ENCODE data around the gene CDCA5.

The CDCA5 gene, protein sequence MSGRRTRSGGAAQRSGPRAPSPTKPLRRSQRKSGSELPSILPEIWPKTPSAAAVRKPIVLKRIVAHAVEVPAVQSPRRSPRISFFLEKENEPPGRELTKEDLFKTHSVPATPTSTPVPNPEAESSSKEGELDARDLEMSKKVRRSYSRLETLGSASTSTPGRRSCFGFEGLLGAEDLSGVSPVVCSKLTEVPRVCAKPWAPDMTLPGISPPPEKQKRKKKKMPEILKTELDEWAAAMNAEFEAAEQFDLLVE

GRCh38 chr11:65083834-65084597 is at the start of gene CDCA5, which contains the start of gene ZFPL1:
CDCA5 (minus strand) TSS chr11:65084040; CDS start chr11:65083978, 62 bp downstream.
ZFPL1 (plus strand) TSS chr11:65084222; CDS start chr11:65084699, 477 bp downstream.
- peak; percentile 83 for FAIRE-seq

- no peak for FAIRE-seq
Observed at GRCh38 chr11:65132988-65133700, 49.3 kb upstream of the CDCA5 start.

DNA sequence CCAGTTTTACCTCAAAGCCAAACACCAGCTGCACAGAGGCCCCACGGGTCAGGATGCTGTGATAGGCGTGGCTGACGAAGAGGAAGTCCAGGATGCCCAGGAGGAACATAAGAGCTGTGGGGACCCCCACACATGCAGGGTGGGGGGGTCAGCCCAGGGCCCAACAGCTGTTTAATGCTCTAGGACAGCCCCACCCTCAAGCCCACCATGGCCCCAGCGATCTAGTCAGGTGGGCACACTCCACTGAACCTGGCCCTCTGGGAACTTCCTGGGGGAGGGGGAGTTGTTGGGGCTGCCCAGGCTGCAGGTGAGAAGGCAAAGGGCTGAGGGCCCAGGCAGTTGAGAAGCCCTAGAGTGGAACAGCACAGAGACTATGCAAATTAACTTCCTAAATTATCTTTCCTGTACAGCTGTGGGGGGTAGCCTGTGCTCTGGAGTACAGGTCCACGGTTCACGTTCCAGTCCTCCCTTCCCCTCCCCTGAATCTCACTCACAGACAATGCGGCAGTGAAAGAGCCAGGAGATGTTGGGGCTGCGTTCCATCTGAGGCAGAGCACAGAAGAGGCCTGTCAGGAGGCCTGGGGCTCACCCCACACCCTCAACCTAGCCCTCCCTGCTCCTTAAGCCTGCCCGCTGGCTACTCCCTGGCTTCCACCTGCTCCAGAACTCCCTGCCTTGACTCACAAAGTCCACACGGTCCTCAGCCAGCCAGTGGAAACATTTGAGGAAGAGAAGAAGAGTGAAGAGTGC is 48.6 kb upstream of the CDCA5 start:
- no peak for FAIRE-seq

- no peak for FAIRE-seq
Observed at GRCh38 chr11:65131895-65132237, 48.0 kb upstream of the CDCA5 start.

DNA sequence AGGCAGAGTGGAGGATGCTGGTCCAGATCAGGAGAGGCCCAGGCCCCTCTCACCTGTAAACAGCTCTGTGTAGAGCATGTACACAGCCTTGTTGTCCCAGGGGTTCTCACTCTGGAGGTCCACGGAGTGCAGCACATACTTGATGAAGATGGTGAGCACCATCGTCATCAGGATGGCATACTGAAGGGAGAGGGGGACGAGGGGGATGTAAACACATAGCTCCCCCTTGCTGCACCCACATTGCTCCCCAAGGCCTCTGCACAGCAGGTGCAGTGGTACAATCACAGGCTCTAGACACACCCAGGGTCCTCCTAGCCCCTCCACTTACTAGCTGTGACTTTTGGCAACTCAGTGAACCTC is 47.6 kb upstream of the CDCA5 start:
- FAIRE-seq, result no peak

DNA sequence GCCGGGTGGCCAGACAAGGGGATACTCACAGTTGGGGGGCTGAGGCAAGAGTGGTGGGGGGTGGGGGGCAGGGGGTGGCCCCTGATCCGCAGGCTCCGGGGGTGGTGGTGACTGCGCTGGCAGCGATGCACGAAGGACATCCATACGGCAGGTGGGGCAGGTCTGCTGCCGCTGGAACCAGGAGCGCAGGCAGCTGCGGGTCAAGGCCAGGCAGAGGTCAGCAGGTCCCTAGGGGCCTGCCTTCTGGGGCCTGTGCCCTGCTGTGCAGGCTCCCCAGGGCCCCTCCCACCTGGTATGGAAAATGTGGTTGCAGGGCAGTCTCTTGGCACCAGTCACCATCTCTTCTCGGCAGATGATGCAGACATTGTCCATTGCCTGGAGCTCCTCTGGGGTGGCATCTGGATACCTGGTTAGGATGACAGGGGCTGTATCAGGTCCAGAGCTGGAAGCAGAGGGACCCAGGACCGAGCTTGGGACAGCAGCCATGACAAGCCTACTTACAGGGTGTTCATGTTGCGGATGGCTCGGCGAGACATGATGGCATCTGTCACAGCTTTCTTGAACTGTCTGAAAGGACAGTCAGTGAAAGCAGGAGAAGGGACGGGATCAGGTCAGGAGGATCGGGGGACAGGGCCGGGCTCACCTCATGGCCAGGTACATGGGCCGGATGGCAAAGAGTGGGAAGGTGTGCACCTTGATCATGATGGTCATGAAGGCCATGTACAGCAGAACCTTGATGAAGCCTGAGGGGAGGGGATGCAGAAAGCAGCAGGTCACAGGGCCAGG is 47.0 kb upstream of the CDCA5 start:
- FAIRE-seq, result no peak

DNA sequence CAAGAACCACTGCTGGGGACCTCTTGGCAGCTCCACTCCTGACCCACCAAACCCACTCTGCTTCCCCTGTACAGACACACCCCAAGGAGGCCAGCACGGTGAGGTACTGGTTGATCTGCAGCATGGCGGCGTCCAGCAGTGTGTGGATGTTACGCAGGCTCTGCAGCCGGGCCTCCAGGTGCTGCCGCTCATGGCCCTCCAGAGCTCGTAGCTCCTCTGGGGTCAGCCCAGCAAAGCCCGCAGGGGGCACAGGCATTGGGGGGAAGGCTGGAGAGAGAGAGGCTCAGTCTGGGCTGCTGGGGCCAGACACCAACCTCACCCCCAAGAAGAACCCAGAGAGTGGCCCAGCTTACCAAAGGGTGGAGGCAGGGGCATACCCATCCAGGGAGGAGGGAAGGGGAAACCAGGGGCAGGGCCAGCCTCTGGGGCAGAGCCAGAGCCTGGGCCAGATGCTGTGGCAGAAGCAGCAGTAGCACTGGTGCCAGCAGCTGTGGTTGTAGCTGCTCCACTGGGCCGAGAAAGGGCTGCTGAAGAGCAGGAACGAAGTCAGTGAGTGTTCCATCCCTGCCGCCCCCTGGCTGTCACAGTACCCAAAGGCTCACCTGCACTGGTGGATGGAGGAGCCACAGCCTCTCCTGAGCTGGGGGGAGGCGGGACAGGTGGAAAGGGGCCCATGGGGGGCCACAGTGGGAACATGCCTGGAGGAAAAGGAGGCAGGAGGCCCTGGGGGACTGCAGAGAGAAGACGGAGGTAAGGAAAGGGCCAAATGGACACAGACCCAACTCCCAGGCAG is 46.0 kb upstream of the CDCA5 start:
- no peak for FAIRE-seq

DNA sequence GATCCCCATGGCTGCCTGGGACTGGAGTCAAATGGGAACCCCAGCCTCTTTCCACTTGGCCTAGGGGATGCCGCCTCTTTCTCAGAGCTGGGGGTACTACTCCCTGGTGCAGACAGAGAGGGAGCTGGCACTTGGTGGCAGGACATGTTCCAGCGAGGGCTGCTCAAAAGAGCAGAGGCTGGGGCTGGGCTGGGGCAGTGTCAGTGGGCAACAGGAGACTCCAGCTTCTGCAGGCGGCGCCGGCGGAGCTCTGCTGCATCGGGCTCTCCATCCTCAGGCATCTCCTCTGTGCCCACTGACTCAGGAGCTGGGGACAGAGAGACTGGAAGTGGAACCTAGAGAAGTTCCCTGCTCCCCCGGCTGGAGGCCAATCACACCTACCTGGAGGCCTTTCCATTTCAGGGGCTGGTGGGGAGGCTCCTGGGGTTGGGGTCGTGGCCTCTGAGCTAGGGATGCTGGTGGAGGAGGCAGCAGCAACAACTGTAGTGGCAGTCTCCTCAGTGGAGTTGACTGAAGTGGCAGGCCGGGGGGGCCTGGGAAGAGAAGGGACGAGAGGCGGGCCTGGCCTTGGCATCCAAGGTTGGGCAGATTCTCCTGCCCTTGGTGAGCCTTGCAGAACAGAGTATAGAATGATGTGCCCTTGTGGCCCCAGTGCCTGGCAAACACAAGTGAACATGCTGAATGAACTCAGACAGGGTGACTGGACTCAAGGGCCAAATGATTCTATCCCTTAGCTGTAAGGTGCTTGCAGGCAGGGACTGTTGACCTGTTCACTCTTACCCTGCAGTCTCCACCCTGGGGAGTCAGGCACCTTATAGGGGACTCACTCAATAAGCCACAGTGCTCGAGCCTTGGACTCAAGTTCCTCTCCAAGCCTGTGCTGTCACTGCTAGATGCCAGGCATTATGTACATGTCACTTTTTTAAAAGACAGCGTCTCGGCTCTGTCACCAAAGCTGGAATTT is 44.6 kb upstream of the CDCA5 start:
- no peak for FAIRE-seq

GRCh38 chr11:65127473-65128181 is 43.8 kb upstream of the CDCA5 start:
- FAIRE-seq, result no peak

- FAIRE-seq, result no peak
Observed at GRCh38 chr11:65126624-65127274, 42.9 kb upstream of the CDCA5 start.

DNA sequence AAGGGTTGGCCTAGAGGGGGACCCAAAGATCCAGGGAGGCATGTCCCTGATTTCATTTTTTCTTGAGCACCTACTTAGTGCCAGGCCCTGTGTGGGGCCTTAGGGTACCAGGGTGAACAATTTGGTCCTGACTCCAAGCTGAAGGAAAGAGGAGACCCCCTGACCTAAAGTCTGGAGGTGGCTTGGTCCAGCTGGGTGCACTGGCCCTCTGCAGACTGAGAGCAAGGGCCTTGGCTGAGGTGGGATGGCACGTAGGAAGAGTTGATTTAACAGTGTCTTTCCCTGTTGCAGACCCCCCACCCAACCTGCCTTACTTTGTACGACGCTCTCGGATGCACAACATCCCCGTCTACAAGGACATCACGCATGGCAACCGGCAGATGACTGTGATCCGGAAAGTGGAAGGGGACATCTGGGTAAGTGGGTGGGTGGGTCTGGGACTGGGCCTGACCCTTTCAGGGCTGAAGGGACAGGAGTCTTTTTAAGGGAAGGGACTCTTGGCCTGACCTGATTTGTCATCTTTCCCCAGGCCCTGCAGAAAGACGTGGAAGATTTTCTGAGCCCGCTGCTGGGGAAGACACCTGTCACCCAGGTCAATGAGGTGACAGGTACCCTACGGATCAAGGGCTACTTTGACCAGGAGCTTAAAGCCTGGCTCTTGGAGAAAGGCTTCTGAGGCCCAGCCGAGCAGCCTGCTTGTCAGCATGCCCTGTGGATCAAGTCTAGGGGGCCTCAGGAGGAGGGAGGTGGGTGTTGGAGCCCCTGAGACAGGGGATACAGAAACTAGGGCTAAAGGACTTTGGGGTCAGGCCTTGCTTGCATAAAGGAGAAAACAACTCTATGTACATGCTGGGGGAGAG is 41.6 kb upstream of the CDCA5 start:
- no peak for FAIRE-seq

- no peak for FAIRE-seq
Observed at GRCh38 chr11:65124480-65125196, 40.8 kb upstream of the CDCA5 start.

DNA sequence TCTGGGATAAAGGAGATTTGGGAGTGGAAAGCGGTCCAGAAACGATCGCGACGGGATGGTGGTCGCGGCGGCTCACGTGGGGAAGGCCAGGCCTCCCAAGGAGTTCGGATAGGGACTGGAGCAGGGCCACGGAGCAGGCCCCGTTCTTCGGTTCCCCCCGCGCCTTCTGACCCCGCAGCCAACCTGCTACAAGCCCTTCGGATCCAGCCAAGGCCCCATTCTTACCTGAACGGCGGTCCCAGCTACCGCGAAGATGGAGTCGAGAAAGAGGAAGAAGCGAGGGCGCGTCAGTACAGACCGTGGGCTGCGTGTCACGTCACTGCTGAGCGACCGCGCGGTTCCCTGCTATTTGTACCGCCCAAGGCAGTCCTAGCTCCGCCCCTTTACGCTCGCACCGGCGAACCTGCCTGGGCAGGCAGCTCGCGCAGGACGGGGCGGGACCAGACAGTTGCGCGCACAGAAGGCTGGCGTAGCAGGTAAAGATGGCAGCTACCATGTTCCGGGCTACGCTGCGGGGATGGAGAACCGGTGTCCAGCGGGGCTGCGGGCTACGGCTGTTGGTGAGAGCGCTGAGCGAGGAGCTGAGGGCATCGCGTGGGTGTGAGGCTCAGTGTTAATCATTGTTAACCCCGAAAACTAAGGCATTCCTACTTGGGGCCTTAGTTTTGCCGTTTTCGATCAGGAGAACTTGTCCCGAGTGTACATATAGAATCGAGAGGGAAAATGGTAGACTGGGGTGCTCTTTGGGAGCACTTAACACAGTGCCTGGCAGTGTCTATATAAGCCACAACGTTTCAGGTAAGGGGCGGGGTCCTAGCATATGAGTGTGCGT is 38.2 kb upstream of the CDCA5 start, which contains the start of the genes FAU and MRPL49:
TSS of gene FAU (minus strand) at position 270 of the 832 bp plus-strand sequence. CDS start 321 bp downstream, outside the sequence.
TSS of gene MRPL49 (plus strand) at position 457 of the 832 bp plus-strand sequence. CDS start at position 483, 26 bp downstream.
- no peak for FAIRE-seq

GRCh38 chr11:65121447-65121864 is 37.6 kb upstream of the CDCA5 start:
- no peak for FAIRE-seq

- FAIRE-seq, result no peak
Observed at GRCh38 chr11:65120831-65121230, 37.0 kb upstream of the CDCA5 start.

GRCh38 chr11:65119670-65119995 is 35.8 kb upstream of the CDCA5 start:
- FAIRE-seq, result no peak
